Epithelial cell of prostate (primary cell): ENCODE results near the gene OSBP.

Source experiments
- DNase-seq: peaks from one replicate; pipeline ENCODE4 v3.0.0-alpha.2; 2011; ENCODE audit warnings: low read depth, low spot score
- H3K27ac ChIP-seq: fragments of 450-650 bp; 2 replicates; pipeline ENCODE4 v1.5.1; 2017; ENCODE audit warnings: mild to moderate bottlenecking

Gene OSBP

GRCh38 chr11:59607703-59608454 lies 7.7 kb downstream of the OSBP start:
- no peak for DNase-seq
- H3K27ac ChIP-seq, result no peak overlapping the region

GRCh38 chr11:59602432-59602831 lies 13.1 kb downstream of the OSBP start:
- no peak for DNase-seq
- H3K27ac ChIP-seq, result no peak overlapping the region

GRCh38 chr11:59601788-59602187 lies 13.8 kb downstream of the OSBP start:
- DNase-seq, result no peak
- H3K27ac ChIP-seq, result no peak overlapping the region

GRCh38 chr11:59600636-59601035 lies 14.9 kb downstream of the OSBP start:
- no peak for DNase-seq
- H3K27ac ChIP-seq, result no peak overlapping the region

GRCh38 chr11:59600234-59600633 lies 15.3 kb downstream of the OSBP start:
- no peak overlapping the region for H3K27ac ChIP-seq
- DNase-seq, result no peak

GRCh38 chr11:59598961-59599360 lies 16.6 kb downstream of the OSBP start:
- no peak overlapping the region for H3K27ac ChIP-seq
- DNase-seq, result no peak

- DNase-seq, result no peak
- no peak overlapping the region for H3K27ac ChIP-seq
Measured at GRCh38 chr11:59584294-59584693, 31.3 kb downstream of the OSBP start.

GRCh38 chr11:59582006-59582405 lies 33.6 kb downstream of the OSBP start:
- no peak for DNase-seq

DNA sequence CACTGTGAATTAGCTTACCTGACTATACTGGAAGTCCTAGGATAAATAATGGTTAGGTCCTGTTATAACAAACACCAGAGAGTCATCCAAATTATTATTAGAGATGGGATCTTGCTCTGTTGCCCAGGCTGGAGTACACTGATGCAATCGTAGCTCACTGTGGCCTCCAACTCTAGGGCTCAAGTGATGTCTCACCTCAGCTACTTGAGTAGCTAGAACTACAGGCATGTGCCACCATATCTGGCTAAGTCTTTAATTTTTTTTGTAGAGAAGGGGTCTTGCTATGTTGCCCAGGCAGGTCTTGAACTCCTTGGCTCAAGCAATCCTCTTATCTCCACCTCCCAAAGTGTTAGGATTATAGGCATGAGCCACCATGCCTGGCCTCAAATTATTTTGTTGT lies 37.2 kb downstream of the OSBP start:
- DNase-seq, result no peak

More at GRCh38 chr11:59582006-59582405, 33.6 kb downstream of the OSBP start:
- no peak overlapping the region for H3K27ac ChIP-seq

GRCh38 chr11:59575505-59575904 lies 40.1 kb downstream of the OSBP start:
- no peak overlapping the region for H3K27ac ChIP-seq
- no peak for DNase-seq

More for the DNA sequence above, 37.2 kb downstream of the OSBP start:
- no peak overlapping the region for H3K27ac ChIP-seq

- H3K27ac ChIP-seq, result no peak overlapping the region
- DNase-seq, result no peak
Measured at GRCh38 chr11:59574932-59575502, 40.6 kb downstream of the OSBP start.

DNA sequence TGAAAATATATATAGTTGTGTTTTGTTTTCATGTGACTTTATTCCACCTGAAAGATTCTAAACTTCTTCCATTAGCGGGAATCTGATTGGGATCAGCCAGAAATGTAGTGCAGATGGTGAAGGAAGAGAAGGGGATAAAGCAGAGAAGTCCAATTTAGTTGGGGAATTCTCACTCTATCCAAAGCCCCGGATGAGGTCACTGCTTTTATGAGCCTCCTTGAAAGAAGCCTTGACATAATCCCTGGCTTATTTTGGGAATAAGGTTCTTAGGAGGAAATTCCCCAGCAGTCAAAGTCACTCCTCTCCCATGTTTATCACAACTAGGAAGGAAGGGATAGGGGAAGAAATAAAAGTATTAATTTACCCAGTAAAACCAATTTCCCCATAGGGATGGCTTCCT lies 41.1 kb downstream of the OSBP start:
- peak overlapping the region; percentile 51 for H3K27ac ChIP-seq
- no peak for DNase-seq

DNA sequence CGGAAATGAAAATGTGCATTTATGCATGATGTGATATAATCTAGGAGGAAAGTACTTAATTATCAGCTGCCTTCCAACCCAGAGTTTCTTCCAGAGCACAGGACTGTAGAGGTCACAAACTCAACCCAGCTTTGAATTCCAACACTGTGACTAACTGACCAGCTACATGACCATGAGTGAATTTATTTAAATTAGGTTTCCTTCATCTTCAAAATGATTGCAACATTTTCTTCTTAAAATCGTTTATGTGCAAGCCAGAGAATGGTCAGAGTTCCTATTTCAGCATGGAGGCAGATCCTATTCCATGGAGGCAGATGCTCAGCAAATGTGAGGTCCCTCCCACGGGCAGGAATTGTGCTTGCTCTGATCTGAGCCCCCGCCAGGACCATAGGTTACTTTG lies 42.4 kb downstream of the OSBP start:
- no peak for DNase-seq
- H3K27ac ChIP-seq, result peak overlapping the region; percentile 51

- no peak for DNase-seq
- H3K27ac ChIP-seq, result no peak overlapping the region
Measured at GRCh38 chr11:59572091-59572490, 43.5 kb downstream of the OSBP start.

GRCh38 chr11:59562292-59562691 lies 53.3 kb downstream of the OSBP start:
- peak overlapping the region; percentile 88 for H3K27ac ChIP-seq
- no peak for DNase-seq

DNA sequence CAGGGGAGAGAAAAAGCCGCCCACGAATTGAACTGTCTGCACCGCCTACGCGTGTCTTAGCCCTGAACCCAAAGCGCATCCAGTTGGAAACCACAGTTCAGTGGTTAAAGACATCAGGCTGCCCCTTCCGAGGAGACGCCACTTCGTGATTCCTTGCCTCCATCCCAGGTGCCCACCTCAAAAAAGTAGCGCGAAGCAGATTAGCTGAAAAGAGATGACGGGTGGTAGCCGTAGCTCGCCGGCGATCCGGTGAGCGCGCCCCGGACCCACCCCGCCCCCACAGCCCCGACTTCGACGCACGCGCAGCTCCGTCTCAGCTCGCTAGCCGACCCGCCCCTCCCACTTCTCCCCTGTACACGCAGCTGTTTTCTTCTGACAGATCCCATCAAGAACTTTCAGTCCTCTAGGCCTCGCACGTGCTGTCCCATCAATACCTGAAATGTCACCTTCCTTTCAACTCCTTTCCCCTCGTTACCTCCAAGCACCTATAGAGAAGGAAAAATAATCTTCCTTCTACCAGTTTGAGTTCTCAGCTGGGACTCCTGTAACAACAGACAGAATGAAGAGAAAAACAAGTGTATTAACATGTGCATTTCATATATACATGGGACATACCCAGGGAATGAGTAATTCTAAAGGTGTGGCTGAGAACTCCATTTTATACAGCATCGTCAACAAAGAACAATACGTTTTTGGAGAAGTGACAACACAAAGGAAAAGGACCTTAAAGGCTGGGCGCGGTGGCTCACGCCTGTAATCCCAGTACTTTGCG lies 54.7 kb downstream of the OSBP start:
- DNase-seq, result peak; percentile 81

DNA sequence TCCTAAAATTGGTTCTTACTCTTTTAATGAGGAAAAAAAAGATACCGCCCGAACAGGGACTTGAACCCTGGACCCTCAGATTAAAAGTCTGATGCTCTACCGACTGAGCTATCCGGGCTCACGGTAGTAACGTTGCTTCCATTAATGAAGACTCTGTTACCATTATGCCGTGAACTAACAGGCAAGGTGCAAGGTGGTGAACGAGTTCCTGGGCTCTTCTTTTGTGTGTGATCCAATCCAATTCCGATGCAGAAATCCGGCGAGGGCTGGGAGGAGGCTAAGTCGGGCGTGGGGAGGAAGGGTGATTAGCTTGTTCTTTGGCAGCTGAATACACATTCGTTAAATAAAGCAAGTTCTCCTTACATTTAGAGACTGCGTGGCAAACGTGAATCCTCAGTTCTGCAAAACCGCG lies 55.3 kb downstream of the OSBP start:
- peak; percentile 57 for DNase-seq
- H3K27ac ChIP-seq, result peak overlapping the region; percentile 88

More for the DNA sequence above, 54.7 kb downstream of the OSBP start:
- H3K27ac ChIP-seq, result peak overlapping the region; percentile 88

GRCh38 chr11:59559886-59560285 lies 55.7 kb downstream of the OSBP start:
- no peak overlapping the region for H3K27ac ChIP-seq
- no peak for DNase-seq

- no peak for DNase-seq
- no peak overlapping the region for H3K27ac ChIP-seq
Measured at GRCh38 chr11:59558270-59558643, 57.3 kb downstream of the OSBP start.

- DNase-seq, result no peak
- H3K27ac ChIP-seq, result peak overlapping the region; percentile 61
Measured at GRCh38 chr11:59556917-59557348, 58.6 kb downstream of the OSBP start.
